Tibial nerve (tissue), 4 donors: ENCODE data around the gene KDELR3. TPM values are rescaled to one million over a fixed set of nuclear protein-coding genes. Genes with fewer than 3 reads are reported as not detected.

ENCODE experiments used
- DNase-seq, 2 donors: peaks; one replicate each; pipeline ENCODE4 v3.0.0-alpha.2; 2019; ENCODE audit warnings: low spot score in 2 of 2
- H3K27ac ChIP-seq, 4 donors: fragments of 200-600 bp; sonication (generic) in 3 of 4; one replicate each; pipeline ENCODE4 v1.5.1; 2017 to 2019; ENCODE audit warnings: mild to moderate bottlenecking in 1 of 4
- H3K27me3 ChIP-seq, 2 donors: fragments of 200-600 bp; sonication (generic) in 1 of 2; one replicate each; pipeline versions ENCODE4 v1.5.1 to v1.6.0; 2017 to 2019
- H3K36me3 ChIP-seq, 3 donors: fragments of 200-600 bp; sonication (generic); one replicate each; pipeline ENCODE4 v1.5.1; 2018 to 2019
- H3K4me1 ChIP-seq, 4 donors: fragments of 200-600 bp; sonication (generic) in 3 of 4; one replicate each; pipeline ENCODE4 v1.5.1; 2017 to 2019
- H3K4me3 ChIP-seq, 4 donors: fragments of 200-600 bp; sonication (generic) in 3 of 4; one replicate each; pipeline ENCODE4 v1.5.1; 2017 to 2019; ENCODE audit warnings: mild to moderate bottlenecking in 1 of 4, moderate library complexity in 1 of 4
- H3K9me3 ChIP-seq, 4 donors: fragments of 200-600 bp; sonication (generic) in 3 of 4; one replicate each; pipeline ENCODE4 v1.5.1; 2017 to 2019
- CTCF ChIP-seq, 5 experiments: fragments of 200-600 bp in 3 of 5; fragments of 450-650 bp in 2 of 5; sonication (generic) in 3 of 5; IDR thresholded peaks; one replicate each; pipeline ENCODE4 v1.5.1; 2016 to 2019; ENCODE audit warnings: antibody characterized with exemption in 5 of 5, mild to moderate bottlenecking in 3 of 5, moderate library complexity in 2 of 5
- EP300 ChIP-seq, 2 donors: sonication (generic); formaldehyde crosslinking; IDR thresholded peaks; one replicate each; pipeline ENCODE4 v1.6.1; 2017; ENCODE audit warnings: antibody characterized with exemption in 2 of 2, mild to moderate bottlenecking in 1 of 2
- POLR2A ChIP-seq, 2 donors: fragments of 450-650 bp; IDR thresholded peaks; one replicate each; pipeline ENCODE4 v1.6.1; 2017; ENCODE audit warnings: antibody characterized with exemption in 2 of 2, mild to moderate bottlenecking in 2 of 2, moderate library complexity in 2 of 2
- WGBS, 2 donors: methylation state at CpG; one replicate each; pipeline ENCODE4 v1.1.5; 2018; 5-methylcytosine and 5-hydroxymethylcytosine counted together
- total RNA-seq, 4 donors: library from RNA; depleted of rRNA; stranded (reverse); fragments of >200 nt; gene quantifications; one replicate each; pipeline ENCODE4 v1.1.0, GENCODE V29; 2016

The KDELR3 gene
- total RNA-seq, 4 donors from 2014 or later, result 6.1 to 18.0 (median 10.6) TPM

- 91 to 94% methylated on average over 9 of the region's 9 CpGs for WGBS, 2 donors
- no peaks in the 10 kb centered on the region for H3K4me1 ChIP-seq
These were observed 30.5 kb upstream of the KDELR3 start for GRCh38 chr22:38437416-38437815.

GRCh38 chr22:38440747-38441350, 27.0 kb upstream of the KDELR3 start:
- Histone ChIP-seq H3K9me3 (no peaks in the 10 kb centered on the region), H3K4me3 (no peak overlapping the region), H3K36me3 (no peaks in the 10 kb centered on the region), H3K27ac (no peak overlapping the region), H3K27me3 (peaks cover 0 to 15% of the 10 kb centered on the region in 2 donors), H3K4me1 (no peaks in the 10 kb centered on the region)
- 79% methylated on average over 13 to 14 of the region's 14 CpGs for WGBS, 2 donors
- TF ChIP-seq POLR2A (IDR thresholded peaks at IDR 0.05) (no peak), CTCF (IDR thresholded peaks at IDR 0.05) (no peak), EP300 (IDR thresholded peaks at IDR 0.05) (no peak)
- no peak for DNase-seq

More at GRCh38 chr22:38437416-38437815, 30.5 kb upstream of the KDELR3 start:
- H3K9me3 ChIP-seq, result no peaks in the 10 kb centered on the region
- DNase-seq, result no peak
- no peak overlapping the region for H3K4me3 ChIP-seq
- no peaks in the 10 kb centered on the region for H3K36me3 ChIP-seq
- TF ChIP-seq CTCF (IDR thresholded peaks at IDR 0.05), result no peak
- TF ChIP-seq POLR2A (IDR thresholded peaks at IDR 0.05), result no peak
- no peak for TF ChIP-seq EP300 (IDR thresholded peaks at IDR 0.05)
- H3K27me3 ChIP-seq, result peaks cover 0 to 5% of the 10 kb centered on the region in 2 donors
- no peak overlapping the region for H3K27ac ChIP-seq

GRCh38 chr22:38441620-38442287, 26.1 kb upstream of the KDELR3 start:
- TF ChIP-seq CTCF (IDR thresholded peaks at IDR 0.05) (no peak), POLR2A (IDR thresholded peaks at IDR 0.05) (no peak), EP300 (IDR thresholded peaks at IDR 0.05) (no peak)
- Histone ChIP-seq H3K27me3 (peaks cover 0 to 24% of the 10 kb centered on the region in 2 donors), H3K4me3 (no peak overlapping the region), H3K27ac (no peak overlapping the region), H3K36me3 (no peaks in the 10 kb centered on the region), H3K9me3 (no peaks in the 10 kb centered on the region), H3K4me1 (no peaks in the 10 kb centered on the region)
- 68 to 69% methylated on average over 15 to 16 of the region's 16 CpGs for WGBS, 2 donors
- no peak for DNase-seq

GRCh38 chr22:38442967-38443627, 24.8 kb upstream of the KDELR3 start:
- 62 to 65% methylated on average over 13 of the region's 13 CpGs for WGBS, 2 donors
- Histone ChIP-seq H3K4me3 (no peak overlapping the region), H3K9me3 (no peaks in the 10 kb centered on the region), H3K4me1 (no peaks in the 10 kb centered on the region), H3K36me3 (no peaks in the 10 kb centered on the region), H3K27me3 (peaks cover 0 to 31% of the 10 kb centered on the region in 2 donors), H3K27ac (no peak overlapping the region)
- no peak for TF ChIP-seq CTCF (IDR thresholded peaks at IDR 0.05)
- TF ChIP-seq EP300 (IDR thresholded peaks at IDR 0.05), result no peak
- TF ChIP-seq POLR2A (IDR thresholded peaks at IDR 0.05), result no peak
- DNase-seq, result no peak
